Measurements from ENCODE around the gene SERPINA12. TPM values are rescaled to one million over a fixed set of nuclear protein-coding genes. Genes with fewer than 3 reads are reported as not detected.

Gene SERPINA12
- total RNA-seq, 1 experiment from 2014 or later: not detected

- H3K36me3 Mint-ChIP-seq: no peaks in the 10 kb centered on the region
- DNase-seq (ENCODE audit: low spot score) (no peak), ATAC-seq (no peak)
- ChIA-PET CTCF (interaction anchor here (1.3 to 2.9 kb wide), 3 partner anchors 24 to 102 kb away, joined by 4 to 9 read pairs (median 8); no protein-coding TSS in a partner anchor), POLR2A (no interaction called here)
- no peak overlapping the region for H3K27ac Mint-ChIP-seq
- peaks cover 9% of the 10 kb centered on the region for H3K9me3 Mint-ChIP-seq
- H3K4me3 Mint-ChIP-seq: no peak overlapping the region
- peaks cover 29% of the 10 kb centered on the region for H3K4me1 Mint-ChIP-seq
- TF ChIP-seq NFE2L1 (CRISPR knock-in tag; IDR thresholded peaks at IDR 0.05) (no peak), MXD4 (CRISPR knock-in tag; IDR thresholded peaks at IDR 0.05; ENCODE audit: borderline replicate concordance) (no peak), FOXP1 (CRISPR knock-in tag; IDR thresholded peaks at IDR 0.05; ENCODE audit: borderline replicate concordance) (no peak)
- peaks cover 7% of the 10 kb centered on the region for H3K27me3 Mint-ChIP-seq (ENCODE audit: low read depth)
Observed at GRCh38 chr14:94447206-94447605, 62.1 kb downstream of the SERPINA12 start.

GRCh38 chr14:94446126-94446525, 63.1 kb downstream of the SERPINA12 start:
- H3K27me3 Mint-ChIP-seq (ENCODE audit: low read depth): peaks cover 7% of the 10 kb centered on the region
- CTCF ChIA-PET: interaction anchor here (1.2 to 2.2 kb wide), 3 partner anchors 40 to 410 kb away, joined by 4 to 10 read pairs (median 4); no protein-coding TSS in a partner anchor
- no peak for TF ChIP-seq SOX15 (CRISPR knock-in tag; IDR thresholded peaks at IDR 0.05)
- no peak for TF ChIP-seq EMX1 (CRISPR knock-in tag; IDR thresholded peaks at IDR 0.05)
- TF ChIP-seq ZNF121 (CRISPR knock-in tag; IDR thresholded peaks at IDR 0.05): no peak
- TF ChIP-seq, protein P1, sequence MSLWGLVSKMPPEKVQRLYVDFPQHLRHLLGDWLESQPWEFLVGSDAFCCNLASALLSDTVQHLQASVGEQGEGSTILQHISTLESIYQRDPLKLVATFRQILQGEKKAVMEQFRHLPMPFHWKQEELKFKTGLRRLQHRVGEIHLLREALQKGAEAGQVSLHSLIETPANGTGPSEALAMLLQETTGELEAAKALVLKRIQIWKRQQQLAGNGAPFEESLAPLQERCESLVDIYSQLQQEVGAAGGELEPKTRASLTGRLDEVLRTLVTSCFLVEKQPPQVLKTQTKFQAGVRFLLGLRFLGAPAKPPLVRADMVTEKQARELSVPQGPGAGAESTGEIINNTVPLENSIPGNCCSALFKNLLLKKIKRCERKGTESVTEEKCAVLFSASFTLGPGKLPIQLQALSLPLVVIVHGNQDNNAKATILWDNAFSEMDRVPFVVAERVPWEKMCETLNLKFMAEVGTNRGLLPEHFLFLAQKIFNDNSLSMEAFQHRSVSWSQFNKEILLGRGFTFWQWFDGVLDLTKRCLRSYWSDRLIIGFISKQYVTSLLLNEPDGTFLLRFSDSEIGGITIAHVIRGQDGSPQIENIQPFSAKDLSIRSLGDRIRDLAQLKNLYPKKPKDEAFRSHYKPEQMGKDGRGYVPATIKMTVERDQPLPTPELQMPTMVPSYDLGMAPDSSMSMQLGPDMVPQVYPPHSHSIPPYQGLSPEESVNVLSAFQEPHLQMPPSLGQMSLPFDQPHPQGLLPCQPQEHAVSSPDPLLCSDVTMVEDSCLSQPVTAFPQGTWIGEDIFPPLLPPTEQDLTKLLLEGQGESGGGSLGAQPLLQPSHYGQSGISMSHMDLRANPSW (CRISPR knock-in tag; conservative IDR thresholded peaks at IDR 0.05; ENCODE audit: low read depth): no peak
- TF ChIP-seq, protein P2, sequence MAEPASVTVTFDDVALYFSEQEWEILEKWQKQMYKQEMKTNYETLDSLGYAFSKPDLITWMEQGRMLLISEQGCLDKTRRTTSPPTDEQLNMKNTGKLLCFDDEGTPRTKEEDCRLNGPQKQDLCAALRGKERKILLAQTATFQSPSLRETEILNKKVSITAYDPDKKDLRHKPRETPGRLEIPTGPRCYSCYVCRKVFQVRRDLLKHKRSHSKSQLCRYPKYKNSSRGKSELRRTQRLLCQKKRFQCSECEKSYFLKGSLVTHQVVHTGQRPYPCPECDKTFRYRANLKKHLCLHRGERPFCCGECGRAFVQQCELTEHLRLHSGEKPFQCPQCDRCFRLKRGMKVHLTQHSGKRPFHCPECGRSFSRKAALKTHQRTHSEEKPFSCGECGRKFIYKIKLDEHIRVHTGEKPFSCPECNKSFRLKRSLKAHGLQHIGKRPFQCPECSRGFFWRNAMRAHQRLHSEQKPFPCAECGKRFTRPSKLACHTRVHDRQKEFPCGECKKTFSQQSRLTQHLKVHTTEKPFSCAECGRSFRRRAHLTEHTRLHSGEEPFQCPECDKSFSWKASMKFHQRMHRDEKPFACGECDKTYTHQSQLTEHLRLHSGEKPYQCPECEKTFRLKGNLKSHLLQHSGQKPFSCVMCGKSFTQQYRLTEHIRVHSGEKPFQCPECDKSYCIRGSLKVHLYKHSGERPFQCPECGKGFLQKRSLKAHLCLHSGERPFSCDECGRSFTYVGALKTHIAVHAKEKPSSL (CRISPR knock-in tag; conservative IDR thresholded peaks at IDR 0.05): no peak
- TF ChIP-seq, protein P3, sequence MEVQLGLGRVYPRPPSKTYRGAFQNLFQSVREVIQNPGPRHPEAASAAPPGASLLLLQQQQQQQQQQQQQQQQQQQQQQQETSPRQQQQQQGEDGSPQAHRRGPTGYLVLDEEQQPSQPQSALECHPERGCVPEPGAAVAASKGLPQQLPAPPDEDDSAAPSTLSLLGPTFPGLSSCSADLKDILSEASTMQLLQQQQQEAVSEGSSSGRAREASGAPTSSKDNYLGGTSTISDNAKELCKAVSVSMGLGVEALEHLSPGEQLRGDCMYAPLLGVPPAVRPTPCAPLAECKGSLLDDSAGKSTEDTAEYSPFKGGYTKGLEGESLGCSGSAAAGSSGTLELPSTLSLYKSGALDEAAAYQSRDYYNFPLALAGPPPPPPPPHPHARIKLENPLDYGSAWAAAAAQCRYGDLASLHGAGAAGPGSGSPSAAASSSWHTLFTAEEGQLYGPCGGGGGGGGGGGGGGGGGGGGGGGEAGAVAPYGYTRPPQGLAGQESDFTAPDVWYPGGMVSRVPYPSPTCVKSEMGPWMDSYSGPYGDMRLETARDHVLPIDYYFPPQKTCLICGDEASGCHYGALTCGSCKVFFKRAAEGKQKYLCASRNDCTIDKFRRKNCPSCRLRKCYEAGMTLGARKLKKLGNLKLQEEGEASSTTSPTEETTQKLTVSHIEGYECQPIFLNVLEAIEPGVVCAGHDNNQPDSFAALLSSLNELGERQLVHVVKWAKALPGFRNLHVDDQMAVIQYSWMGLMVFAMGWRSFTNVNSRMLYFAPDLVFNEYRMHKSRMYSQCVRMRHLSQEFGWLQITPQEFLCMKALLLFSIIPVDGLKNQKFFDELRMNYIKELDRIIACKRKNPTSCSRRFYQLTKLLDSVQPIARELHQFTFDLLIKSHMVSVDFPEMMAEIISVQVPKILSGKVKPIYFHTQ (CRISPR knock-in tag; IDR thresholded peaks at IDR 0.05): no peak
- TF ChIP-seq CDX4 (CRISPR knock-in tag; IDR thresholded peaks at IDR 0.05; ENCODE audit: borderline replicate concordance): no peak
- no peak for TF ChIP-seq TCF7 (CRISPR knock-in tag; IDR thresholded peaks at IDR 0.05; ENCODE audit: low read depth)
- TF ChIP-seq, protein P4, sequence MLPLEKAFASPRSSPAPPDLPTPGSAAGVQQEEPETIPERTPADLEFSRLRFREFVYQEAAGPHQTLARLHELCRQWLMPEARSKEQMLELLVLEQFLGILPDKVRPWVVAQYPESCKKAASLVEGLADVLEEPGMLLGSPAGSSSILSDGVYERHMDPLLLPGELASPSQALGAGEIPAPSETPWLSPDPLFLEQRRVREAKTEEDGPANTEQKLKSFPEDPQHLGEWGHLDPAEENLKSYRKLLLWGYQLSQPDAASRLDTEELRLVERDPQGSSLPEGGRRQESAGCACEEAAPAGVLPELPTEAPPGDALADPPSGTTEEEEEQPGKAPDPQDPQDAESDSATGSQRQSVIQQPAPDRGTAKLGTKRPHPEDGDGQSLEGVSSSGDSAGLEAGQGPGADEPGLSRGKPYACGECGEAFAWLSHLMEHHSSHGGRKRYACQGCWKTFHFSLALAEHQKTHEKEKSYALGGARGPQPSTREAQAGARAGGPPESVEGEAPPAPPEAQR (CRISPR knock-in tag; IDR thresholded peaks at IDR 0.05): no peak
- TF ChIP-seq ERG (CRISPR knock-in tag; IDR thresholded peaks at IDR 0.05): no peak
- no peak for TF ChIP-seq MXD4 (CRISPR knock-in tag; IDR thresholded peaks at IDR 0.05; ENCODE audit: borderline replicate concordance)
- TF ChIP-seq FOXJ3 (CRISPR knock-in tag; IDR thresholded peaks at IDR 0.05; ENCODE audit: borderline replicate concordance): no peak
- H3K27ac Mint-ChIP-seq: no peak overlapping the region
- POLR2A ChIA-PET: no interaction called here
- peaks cover 17% of the 10 kb centered on the region for H3K9me3 Mint-ChIP-seq
- ATAC-seq: no peak
- DNase-seq (ENCODE audit: low spot score): no peak
- no peaks in the 10 kb centered on the region for H3K36me3 Mint-ChIP-seq
- H3K4me3 Mint-ChIP-seq: no peak overlapping the region
- peaks cover 18% of the 10 kb centered on the region for H3K4me1 Mint-ChIP-seq
